HG03135 (cell line): ENCODE results near the gene PAM16.
"Not testable (repeated sequence)": the region's sequence is repeated elsewhere in the genome, so short reads cannot be mapped to it uniquely, and the experiment has no call there.

Experiments
- ATAC-seq: cut with Tn5 transposase; IDR thresholded peaks from one replicate; pipeline ENCODE4 v1.9.1; 2021; ENCODE audit warnings: mild to moderate bottlenecking, moderate library complexity; ENCODE audit not compliant: unreplicated experiment

Gene PAM16

GRCh38 chr16:4350787-4351659, at the start of gene PAM16:
TSS of gene PAM16 (minus strand) at chr16:4351321. CDS start at chr16:4351234, 87 bp downstream.
- ATAC-seq, result peak; percentile 74

GRCh38 chr16:4399001-4399730, 48.0 kb upstream of the PAM16 start:
- no peak for ATAC-seq

GRCh38 chr16:4395055-4395726, 44.1 kb upstream of the PAM16 start:
- no peak for ATAC-seq

- ATAC-seq, result not testable (repeated sequence)
Measured at GRCh38 chr16:4393850-4394249, 42.7 kb upstream of the PAM16 start.

- no peak for ATAC-seq
Measured at GRCh38 chr16:4393240-4393600, 42.1 kb upstream of the PAM16 start.

GRCh38 chr16:4392382-4393239, 41.5 kb upstream of the PAM16 start:
- no peak for ATAC-seq

- ATAC-seq, result no peak
Measured at GRCh38 chr16:4391631-4392381, 40.7 kb upstream of the PAM16 start.

GRCh38 chr16:4390266-4391260, 39.4 kb upstream of the PAM16 start:
- ATAC-seq, result no peak

- ATAC-seq, result no peak
Measured at GRCh38 chr16:4389051-4389955, 38.2 kb upstream of the PAM16 start.

GRCh38 chr16:4388271-4389021, 37.3 kb upstream of the PAM16 start:
- ATAC-seq, result no peak

- ATAC-seq, result no peak
Measured at GRCh38 chr16:4387781-4388180, 36.7 kb upstream of the PAM16 start.

GRCh38 chr16:4386951-4387565, 35.9 kb upstream of the PAM16 start:
- no peak for ATAC-seq

- ATAC-seq, result no peak
Measured at GRCh38 chr16:4386451-4386805, 35.3 kb upstream of the PAM16 start.

GRCh38 chr16:4385789-4386450, 34.8 kb upstream of the PAM16 start:
- no peak for ATAC-seq

- no peak for ATAC-seq
Measured at GRCh38 chr16:4385066-4385788, 34.1 kb upstream of the PAM16 start.
